IMR-90 (cell line): ENCODE results near the gene PHKB. TPM values are rescaled to one million over a fixed set of nuclear protein-coding genes. Genes with fewer than 3 reads are reported as not detected.

Experiments
- ATAC-seq: fragments of 200-7000 bp; cut with Tn5 transposase; 2 replicates; pipeline ENCODE4 v1.9.1; 2020; ENCODE audit warnings: low read depth, mild to moderate bottlenecking, moderate library complexity
- BruUV-seq: library from RNA; stranded (reverse); fragments of 400-500 nt; replicated peaks from 2 replicates; lab custom pipeline; 2021; lab: Mats Ljungman, UMichigan
- CTCF ChIA-PET: fragments of 300-600 bp; formaldehyde crosslinking; extraction: SDS; loops from one replicate; lab custom pipeline; 2021; ENCODE audit warnings: antibody characterized with exemption; lab: Yijun Ruan, JAX
- POLR2A ChIA-PET: fragments of 300-600 bp; sonication (Branson Sonifier 250); formaldehyde crosslinking; loops from one replicate; lab custom pipeline; 2022; ENCODE audit warnings: antibody characterized with exemption; ENCODE audit not compliant: unreplicated experiment; lab: Charles Lee
- DNase-seq: peaks from one replicate; pipeline ENCODE4 v3.0.0; 2013
- H2AFZ ChIP-seq: replicated peaks from 2 replicates; pipeline ENCODE3; 2013; ENCODE audit warnings: low read length, mild to moderate bottlenecking; ENCODE audit not compliant: poor library complexity
- H2AK5ac ChIP-seq: 2 replicates; pipeline ENCODE4 v1.6.1; 2013; ENCODE audit warnings: low read depth, low read length, inconsistent platforms
- H2AK9ac ChIP-seq: replicated peaks from 2 replicates; pipeline ENCODE3; 2013; ENCODE audit warnings: mild to moderate bottlenecking, low read depth, low read length, moderate library complexity; ENCODE audit not compliant: poor library complexity
- H2BK120ac ChIP-seq: 2 replicates; pipeline ENCODE4 v1.6.1; 2013; ENCODE audit warnings: low read depth, low read length, inconsistent platforms
- H2BK15ac ChIP-seq: 3 replicates; pipeline ENCODE4 v1.6.1; 2013; ENCODE audit warnings: low read depth, low read length, inconsistent platforms
- H2BK20ac ChIP-seq: 2 replicates; pipeline ENCODE4 v1.6.1; 2013; ENCODE audit warnings: low read depth, mild to moderate bottlenecking, inconsistent platforms, low read length, moderate library complexity
- H2BK5ac ChIP-seq: 2 replicates; pipeline ENCODE4 v1.6.1; 2013; ENCODE audit warnings: mild to moderate bottlenecking, low read depth, low read length, inconsistent platforms; ENCODE audit not compliant: poor library complexity, severe bottlenecking
- H3K14ac ChIP-seq: replicated peaks from 2 replicates; pipeline ENCODE4 v1.6.1; 2013; ENCODE audit warnings: low read depth, low read length, inconsistent platforms
- H3K18ac ChIP-seq: 2 replicates; pipeline ENCODE4 v1.6.1; 2013; ENCODE audit warnings: low read depth, low read length, control low read depth
- H3K23ac ChIP-seq: 2 replicates; pipeline ENCODE4 v1.6.1; 2013; ENCODE audit warnings: low read depth, low read length, inconsistent platforms
- H3K27ac ChIP-seq: 2 replicates; pipeline ENCODE4 v1.5.1; 2013; ENCODE audit warnings: mild to moderate bottlenecking, control low read depth, low read length; ENCODE audit not compliant: insufficient read depth
- H3K27me3 ChIP-seq: 2 replicates; pipeline ENCODE4 v1.6.1; 2013; ENCODE audit warnings: low read length; ENCODE audit not compliant: control insufficient read depth, insufficient read depth
- H3K36me3 ChIP-seq: 2 replicates; pipeline ENCODE4 v1.6.1; 2013; ENCODE audit warnings: low read length, mixed read lengths; ENCODE audit not compliant: control insufficient read depth, insufficient read depth
- H3K4ac ChIP-seq: 2 replicates; pipeline ENCODE4 v1.6.1; 2013; ENCODE audit warnings: low read depth, low read length, inconsistent platforms
- H3K4me1 ChIP-seq: 2 replicates; pipeline ENCODE4 v1.6.1; 2013; ENCODE audit warnings: low read length, mixed read lengths; ENCODE audit not compliant: control insufficient read depth, insufficient read depth
- H3K4me2 ChIP-seq: 2 replicates; pipeline ENCODE4 v1.6.1; 2013; ENCODE audit warnings: low read depth, mild to moderate bottlenecking, control low read depth, low read length, moderate library complexity
- H3K4me3 ChIP-seq: 2 replicates; pipeline ENCODE4 v1.5.1; 2013; ENCODE audit warnings: low read depth, mild to moderate bottlenecking, control low read depth, low read length, moderate library complexity; ENCODE audit not compliant: insufficient read depth
- H3K56ac ChIP-seq: 2 replicates; pipeline ENCODE4 v1.6.1; 2013; ENCODE audit warnings: low read length, inconsistent platforms; ENCODE audit not compliant: insufficient read depth; ENCODE audit errors: extremely low read depth
- H3K79me1 ChIP-seq, 2 experiments: 2 replicates each; pipeline ENCODE4 v1.6.1; 2013; ENCODE audit warnings: low read length in 2 of 2, inconsistent platforms in 1 of 2, low read depth in 1 of 2
- H3K9ac ChIP-seq: 2 replicates; pipeline ENCODE4 v1.6.1; 2013; ENCODE audit warnings: low read depth, low read length, control low read depth
- H3K9me1 ChIP-seq: 2 replicates; pipeline ENCODE4 v1.6.1; 2013; ENCODE audit warnings: low read length, inconsistent platforms; ENCODE audit not compliant: insufficient read depth
- H3K9me3 ChIP-seq: 2 replicates; pipeline ENCODE4 v1.6.1; 2013; ENCODE audit warnings: low read length; ENCODE audit not compliant: control insufficient read depth, insufficient read depth
- H4K20me1 ChIP-seq: 2 replicates; pipeline ENCODE4 v1.6.1; 2013; ENCODE audit warnings: low read length, inconsistent platforms; ENCODE audit not compliant: insufficient read depth
- H4K5ac ChIP-seq: 2 replicates; pipeline ENCODE4 v1.6.1; 2013; ENCODE audit warnings: mild to moderate bottlenecking, low read depth, low read length, control low read depth
- H4K8ac ChIP-seq, 2 experiments: 2 replicates each; pipeline ENCODE4 v1.6.1; 2013; ENCODE audit warnings: low read depth in 2 of 2, low read length in 2 of 2, control low read depth in 1 of 2, inconsistent platforms in 1 of 2
- H4K91ac ChIP-seq: 2 replicates; pipeline ENCODE4 v1.6.1; 2013; ENCODE audit warnings: low read depth, low read length, inconsistent platforms; ENCODE audit not compliant: insufficient read depth
- FOS ChIP-seq: fragments of 150-350 bp; IDR thresholded peaks from 2 replicates; pipeline ENCODE4 v1.6.1; 2016; ENCODE audit warnings: low read depth, low read length
- POLR2A ChIP-seq: IDR thresholded peaks from 2 replicates; pipeline ENCODE4 v1.6.1; 2012; ENCODE audit warnings: mild to moderate bottlenecking, low read depth, low read length
- RCOR1 ChIP-seq: IDR thresholded peaks from 2 replicates; pipeline ENCODE4 v1.6.1; 2012; ENCODE audit warnings: mild to moderate bottlenecking, low read length, improper control_type of control experiment; ENCODE audit not compliant: insufficient replicate concordance
- WGBS, 2 experiments: methylation state at CpG; one replicate each; pipeline versions ENCODE4 v1.1.5 to v1.1.7; 2013; ENCODE audit warnings: missing lambda C conversion rate in 2 of 2; ENCODE audit not compliant: insufficient read length in 1 of 2; ENCODE audit errors: extremely low coverage in 2 of 2; 5-methylcytosine and 5-hydroxymethylcytosine counted together
- dilution Hi-C: fragments of 300-500 bp; cut with HindIII; formaldehyde crosslinking; loops from one replicate; pipeline ENCODE4 v1.14.3; 2018; ENCODE audit warnings: low sequenced_read_pairs; ENCODE audit not compliant: unreplicated experiment
- in situ Hi-C: fragments of 300-500 bp; cut with MboI; formaldehyde crosslinking; loops from 3 replicates; pipeline ENCODE4 v1.14.3; 2019; ENCODE audit warnings: low sequenced_read_pairs, inconsistent platforms, mixed read lengths
- intact Hi-C: fragments of 100-400 bp; cut with micrococcal nuclease; formaldehyde crosslinking; loops from 2 replicates; pipeline ENCODE4 v1.10.0; 2022
- polyA plus RNA-seq, 3 experiments: library from polyadenylated mRNA; depleted of rRNA; stranded (reverse); fragments of >200 nt; gene quantifications; 2 replicates each; pipeline ENCODE4 v1.2.3, GENCODE V29; 2012; ENCODE audit warnings: low replicate concordance in 1 of 3
- total RNA-seq: library from RNA; depleted of rRNA; stranded (reverse); fragments of >200 nt; gene quantifications from 2 replicates; pipeline ENCODE4 v1.2.3, GENCODE V29; 2012

PHKB gene
- total and polyA plus RNA-seq, 2 of the 4 experiments (the other 2 are of a cell fraction): 24.2 to 58.6 TPM

GRCh38 chr16:47634126-47634525 is 173.0 kb downstream of the PHKB start:
- CTCF ChIA-PET: interaction anchor here (0.6 kb wide), 1 partner anchor 563 kb away, joined by 4 read pairs; no protein-coding TSS in a partner anchor
- dilution Hi-C loops: no loop called here

More at GRCh38 chr16:47634126-47634525, 173.0 kb downstream of the PHKB start:
- no peak overlapping the region for H2BK20ac ChIP-seq
- no peaks in the 10 kb centered on the region for H3K9me3 ChIP-seq
- TF ChIP-seq RCOR1: no peak
- TF ChIP-seq POLR2A: no peak
- TF ChIP-seq FOS: no peak
- H2BK5ac ChIP-seq: no peak overlapping the region
- POLR2A ChIA-PET: no interaction called here
- no peaks in the 10 kb centered on the region for H4K20me1 ChIP-seq
- H3K27me3 ChIP-seq: no peaks in the 10 kb centered on the region
- no peak overlapping the region for H4K8ac ChIP-seq
- no peak overlapping the region for H2BK120ac ChIP-seq
- H3K56ac ChIP-seq: no peak overlapping the region
- in situ Hi-C loops (no loop called here), intact Hi-C loops (no loop called here)
- no peaks in the 10 kb centered on the region for H3K4me1 ChIP-seq
- H4K91ac ChIP-seq: no peak overlapping the region
- no peak overlapping the region for H3K4me2 ChIP-seq
- H3K27ac ChIP-seq: no peak overlapping the region
- no TSS peak for BruUV-seq
- no CpG with 5 or more reads among the region's 1 CpG for WGBS, 2 experiments
- H3K18ac ChIP-seq: no peak overlapping the region
- H3K4ac ChIP-seq: no peak overlapping the region
- H3K9ac ChIP-seq: no peak overlapping the region
- H3K23ac ChIP-seq: no peak overlapping the region
- DNase-seq: no peak
- no peak overlapping the region for H2AK9ac ChIP-seq
- no peak overlapping the region for H3K14ac ChIP-seq
- no peak overlapping the region for H2BK15ac ChIP-seq
- H3K4me3 ChIP-seq: no peak overlapping the region
- peaks cover 5% of the 10 kb centered on the region for H3K36me3 ChIP-seq
- no peak overlapping the region for H2AFZ ChIP-seq
- peaks cover 0 to 5% of the 10 kb centered on the region in 2 experiments; a peak in 1 of 4 replicates for H3K79me1 ChIP-seq
- H4K5ac ChIP-seq: no peak overlapping the region
- no peak for ATAC-seq
- H2AK5ac ChIP-seq: no peak overlapping the region
- H3K9me1 ChIP-seq: peaks cover 6% of the 10 kb centered on the region
